GM12874 (cell line): ENCODE data around the gene SSBP1.

Experiments used
- TF ChIP-seq, protein P1 (sequence below): IDR thresholded peaks from 2 replicates; pipeline ENCODE4 v1.5.1; 2011; ENCODE audit warnings: low read depth, mild to moderate bottlenecking, control low read depth, low read length, moderate library complexity; ENCODE audit not compliant: insufficient read depth

Gene SSBP1

DNA sequence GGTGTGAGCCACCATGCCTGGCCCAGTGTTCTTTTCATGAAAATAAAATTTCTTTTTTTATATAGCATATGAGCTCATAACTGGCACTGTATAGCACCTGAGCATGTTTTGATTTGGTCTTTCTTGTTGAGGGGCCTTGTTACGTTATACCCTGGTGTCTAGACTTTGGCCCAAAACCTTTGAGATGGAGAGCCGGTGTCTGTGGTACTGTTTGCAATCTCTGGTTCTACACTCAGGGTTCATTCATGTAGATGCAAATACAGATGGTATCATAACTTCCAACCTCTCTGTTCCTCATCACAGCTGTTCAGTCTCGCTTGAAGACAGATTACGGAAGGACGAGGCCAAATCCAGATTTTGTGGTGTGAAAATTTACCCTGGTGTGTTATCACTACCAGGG lies 51.8 kb downstream of the SSBP1 start, which contains the start of gene TAS2R5:
Gene TAS2R5 (plus strand): TSS at position 301 of the 400 bp plus-strand sequence. CDS start 145 bp downstream, outside the sequence.
- TF ChIP-seq, protein P1, sequence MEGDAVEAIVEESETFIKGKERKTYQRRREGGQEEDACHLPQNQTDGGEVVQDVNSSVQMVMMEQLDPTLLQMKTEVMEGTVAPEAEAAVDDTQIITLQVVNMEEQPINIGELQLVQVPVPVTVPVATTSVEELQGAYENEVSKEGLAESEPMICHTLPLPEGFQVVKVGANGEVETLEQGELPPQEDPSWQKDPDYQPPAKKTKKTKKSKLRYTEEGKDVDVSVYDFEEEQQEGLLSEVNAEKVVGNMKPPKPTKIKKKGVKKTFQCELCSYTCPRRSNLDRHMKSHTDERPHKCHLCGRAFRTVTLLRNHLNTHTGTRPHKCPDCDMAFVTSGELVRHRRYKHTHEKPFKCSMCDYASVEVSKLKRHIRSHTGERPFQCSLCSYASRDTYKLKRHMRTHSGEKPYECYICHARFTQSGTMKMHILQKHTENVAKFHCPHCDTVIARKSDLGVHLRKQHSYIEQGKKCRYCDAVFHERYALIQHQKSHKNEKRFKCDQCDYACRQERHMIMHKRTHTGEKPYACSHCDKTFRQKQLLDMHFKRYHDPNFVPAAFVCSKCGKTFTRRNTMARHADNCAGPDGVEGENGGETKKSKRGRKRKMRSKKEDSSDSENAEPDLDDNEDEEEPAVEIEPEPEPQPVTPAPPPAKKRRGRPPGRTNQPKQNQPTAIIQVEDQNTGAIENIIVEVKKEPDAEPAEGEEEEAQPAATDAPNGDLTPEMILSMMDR = no peak

DNA sequence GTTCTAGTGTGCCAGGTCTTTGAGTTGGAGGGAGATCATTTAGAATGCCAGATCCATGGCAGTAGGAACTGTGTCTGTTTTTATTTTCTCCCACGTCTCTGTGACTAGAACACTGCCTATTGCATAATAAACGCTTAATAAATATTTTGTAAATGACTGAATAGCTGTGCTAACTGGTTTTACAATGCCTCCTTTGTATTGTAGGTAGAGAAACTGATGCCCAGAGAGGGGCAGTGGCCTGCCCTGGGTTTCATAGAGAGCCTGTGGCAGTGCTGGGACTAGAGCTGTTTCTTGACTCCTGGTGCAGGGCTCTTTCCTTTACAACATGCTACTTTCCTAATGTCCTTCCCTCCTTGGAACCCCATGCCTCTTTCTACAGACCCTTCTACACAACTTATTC lies 54.4 kb downstream of the SSBP1 start:
- TF ChIP-seq, protein P1 = no peak
